MM.1S (cell line): ENCODE measurements around the gene SLBP.

ENCODE experiments used
- DNase-seq: peaks from one replicate; pipeline ENCODE4 v3.0.0-alpha.2; 2015
- H2AFZ ChIP-seq: fragments of 300-600 bp; sonication (generic); 2 replicates; pipeline ENCODE4 v1.6.0; 2016; ENCODE audit warnings: antibody characterized with exemption, low read length
- H3F3A ChIP-seq: fragments of 300-600 bp; sonication (generic); 2 replicates; pipeline ENCODE4 v1.6.1; 2016; ENCODE audit warnings: mild to moderate bottlenecking, antibody characterized with exemption, low read length, moderate library complexity, mixed read lengths; ENCODE audit not compliant: insufficient read depth
- H3K27ac ChIP-seq: fragments of 300-600 bp; sonication (generic); 2 replicates; pipeline ENCODE4 v1.5.1; 2016; ENCODE audit warnings: mild to moderate bottlenecking, low read length
- H3K27me3 ChIP-seq: fragments of 300-600 bp; sonication (generic); replicated peaks from 2 replicates; pipeline ENCODE4 v1.6.0; 2016; ENCODE audit warnings: low read length; ENCODE audit not compliant: insufficient read depth
- H3K36me3 ChIP-seq: fragments of 300-600 bp; sonication (generic); replicated peaks from 2 replicates; pipeline ENCODE4 v1.6.1; 2016; ENCODE audit warnings: mild to moderate bottlenecking, low read length, mixed read lengths; ENCODE audit not compliant: insufficient read depth
- H3K4me1 ChIP-seq: fragments of 300-600 bp; sonication (generic); 2 replicates; pipeline ENCODE4 v1.6.1; 2016; ENCODE audit warnings: low read length, mixed read lengths
- H3K4me2 ChIP-seq: fragments of 300-600 bp; sonication (generic); 2 replicates; pipeline ENCODE4 v1.6.0; 2016; ENCODE audit warnings: low read depth, low read length
- H3K4me3 ChIP-seq: fragments of 300-600 bp; sonication (generic); 2 replicates; pipeline ENCODE4 v1.5.1; 2016; ENCODE audit warnings: low read length, mixed read lengths
- H3K79me2 ChIP-seq: fragments of 300-600 bp; sonication (generic); 2 replicates; pipeline ENCODE4 v1.6.1; 2016; ENCODE audit warnings: mixed run types, low read length, mixed read lengths
- H3K9ac ChIP-seq: fragments of 300-600 bp; sonication (generic); 2 replicates; pipeline ENCODE4 v1.6.1; 2016; ENCODE audit warnings: low read length, mixed read lengths
- H3K9me2 ChIP-seq: fragments of 300-600 bp; sonication (generic); replicated peaks from 2 replicates; pipeline ENCODE4 v1.6.1; 2016; ENCODE audit warnings: mild to moderate bottlenecking, low read length, mixed read lengths; ENCODE audit not compliant: insufficient read depth
- H3K9me3 ChIP-seq: fragments of 300-600 bp; sonication (generic); replicated peaks from 2 replicates; pipeline ENCODE4 v1.6.1; 2016; ENCODE audit warnings: mild to moderate bottlenecking, low read length, mixed read lengths; ENCODE audit not compliant: insufficient read depth
- H4K20me1 ChIP-seq: fragments of 300-600 bp; sonication (generic); 2 replicates; pipeline ENCODE4 v1.6.1; 2016; ENCODE audit warnings: mild to moderate bottlenecking, low read length, moderate library complexity, mixed read lengths; ENCODE audit not compliant: insufficient read depth
- CTCF ChIP-seq: fragments of 300-600 bp; sonication (generic); IDR thresholded peaks from 2 replicates; pipeline ENCODE4 v1.5.1; 2016; ENCODE audit warnings: antibody characterized with exemption, low read length, mixed read lengths
- EZH2 ChIP-seq: fragments of 300-600 bp; sonication (generic); optimal IDR thresholded peaks from 2 replicates; pipeline ENCODE3; 2017; ENCODE audit warnings: low read depth, mild to moderate bottlenecking, antibody characterized with exemption, low read length, mixed read lengths
- EZH2phosphoT487 ChIP-seq: fragments of 300-600 bp; sonication (generic); IDR thresholded peaks from 2 replicates; pipeline ENCODE4 v1.6.1; 2018; ENCODE audit warnings: antibody characterized with exemption, low read length

Gene SLBP

GRCh38 chr4:1684506-1685234 lies 27.4 kb downstream of the SLBP start:
- H3K36me3 ChIP-seq: no peaks in the 10 kb centered on the region
- no peaks in the 10 kb centered on the region for H3K79me2 ChIP-seq
- H3K27me3 ChIP-seq: no peaks in the 10 kb centered on the region
- peak overlapping the region; percentile 28; the same call in 1 of the 2 replicates for H3K9ac ChIP-seq
- no peak for DNase-seq
- H3F3A ChIP-seq: peaks cover 10% of the 10 kb centered on the region; the same call in 1 of the 2 replicates
- no peaks in the 10 kb centered on the region for H4K20me1 ChIP-seq
- no peaks in the 10 kb centered on the region for H3K9me3 ChIP-seq
- H3K9me2 ChIP-seq: no peaks in the 10 kb centered on the region
- no peak overlapping the region for H3K27ac ChIP-seq
- peak overlapping the region; percentile 68 for H3K4me2 ChIP-seq
- H2AFZ ChIP-seq: peak overlapping the region; percentile 93
- H3K4me3 ChIP-seq: peak overlapping the region; percentile 62
- TF ChIP-seq EZH2phosphoT487 (no peak), EZH2 (no peak), CTCF (no peak)
- H3K4me1 ChIP-seq: peaks cover 11% of the 10 kb centered on the region

GRCh38 chr4:1683736-1684505 lies 28.2 kb downstream of the SLBP start, which contains the start of gene FAM53A:
TSS of gene FAM53A (minus strand) at chr4:1684313. CDS start at chr4:1668741, 15,572 bp downstream.
- DNase-seq: peak; percentile 90
- H3K27me3 ChIP-seq: no peaks in the 10 kb centered on the region
- no peak within 1 kb of the TSS for H3K27ac ChIP-seq
- no peaks in the 10 kb centered on the region for H3K9me3 ChIP-seq
- H4K20me1 ChIP-seq: no peaks in the 10 kb centered on the region
- peak within 1 kb of the TSS; percentile 62 for H3K4me3 ChIP-seq
- H3F3A ChIP-seq: peaks cover 10% of the 10 kb centered on the region; the same call in 1 of the 2 replicates
- H3K79me2 ChIP-seq: no peaks in the 10 kb centered on the region
- peak within 1 kb of the TSS; percentile 28; the same call in 1 of the 2 replicates for H3K9ac ChIP-seq
- H3K4me1 ChIP-seq: peaks cover 11% of the 10 kb centered on the region
- no peaks in the 10 kb centered on the region for H3K36me3 ChIP-seq
- peak within 1 kb of the TSS; percentile 68 for H3K4me2 ChIP-seq
- TF ChIP-seq EZH2phosphoT487 (no peak), EZH2 (no peak), CTCF (no peak)
- H3K9me2 ChIP-seq: no peaks in the 10 kb centered on the region
- H2AFZ ChIP-seq: peak within 1 kb of the TSS; percentile 93

GRCh38 chr4:1683261-1683735 lies 28.8 kb downstream of the SLBP start:
- Histone ChIP-seq H4K20me1 (no peaks in the 10 kb centered on the region), H3K4me2 (peak overlapping the region; percentile 49), H3K4me1 (peaks cover 11% of the 10 kb centered on the region), H3K4me3 (peak overlapping the region; percentile 50), H3K9ac (no peak overlapping the region), H3F3A (peaks cover 10% of the 10 kb centered on the region; the same call in 1 of the 2 replicates), H3K27me3 (0 out of 2 replicates have a peak, but pooled peaks cover 3% of the 10 kb centered on the region), H3K9me3 (no peaks in the 10 kb centered on the region), H3K79me2 (no peaks in the 10 kb centered on the region), H3K36me3 (no peaks in the 10 kb centered on the region), H2AFZ (peak overlapping the region; percentile 77), H3K27ac (no peak overlapping the region), H3K9me2 (no peaks in the 10 kb centered on the region)
- TF ChIP-seq CTCF: no peak
- TF ChIP-seq EZH2: no peak
- no peak for TF ChIP-seq EZH2phosphoT487
- peak; percentile 12 for DNase-seq
